GM18498 (cell line): ENCODE measurements around the gene ENC1.
A peak's percentile ranks its signal among the peaks of the same experiment; 100 is the strongest.
"Not testable (repeated sequence)": the region's sequence is repeated elsewhere in the genome, so short reads cannot be mapped to it uniquely, and the experiment has no call there.

Experiments used
- ATAC-seq: cut with Tn5 transposase; IDR thresholded peaks from one replicate; pipeline ENCODE4 v1.9.1; 2021; ENCODE audit warnings: mild to moderate bottlenecking, moderate library complexity; ENCODE audit not compliant: unreplicated experiment

Gene ENC1

GRCh38 chr5:74640450-74640953 lies at the start of gene ENC1:
TSS of gene ENC1 (minus strand) at chr5:74640728. CDS start at chr5:74636485, 4,243 bp downstream.
- peak; percentile 76 for ATAC-seq

DNA sequence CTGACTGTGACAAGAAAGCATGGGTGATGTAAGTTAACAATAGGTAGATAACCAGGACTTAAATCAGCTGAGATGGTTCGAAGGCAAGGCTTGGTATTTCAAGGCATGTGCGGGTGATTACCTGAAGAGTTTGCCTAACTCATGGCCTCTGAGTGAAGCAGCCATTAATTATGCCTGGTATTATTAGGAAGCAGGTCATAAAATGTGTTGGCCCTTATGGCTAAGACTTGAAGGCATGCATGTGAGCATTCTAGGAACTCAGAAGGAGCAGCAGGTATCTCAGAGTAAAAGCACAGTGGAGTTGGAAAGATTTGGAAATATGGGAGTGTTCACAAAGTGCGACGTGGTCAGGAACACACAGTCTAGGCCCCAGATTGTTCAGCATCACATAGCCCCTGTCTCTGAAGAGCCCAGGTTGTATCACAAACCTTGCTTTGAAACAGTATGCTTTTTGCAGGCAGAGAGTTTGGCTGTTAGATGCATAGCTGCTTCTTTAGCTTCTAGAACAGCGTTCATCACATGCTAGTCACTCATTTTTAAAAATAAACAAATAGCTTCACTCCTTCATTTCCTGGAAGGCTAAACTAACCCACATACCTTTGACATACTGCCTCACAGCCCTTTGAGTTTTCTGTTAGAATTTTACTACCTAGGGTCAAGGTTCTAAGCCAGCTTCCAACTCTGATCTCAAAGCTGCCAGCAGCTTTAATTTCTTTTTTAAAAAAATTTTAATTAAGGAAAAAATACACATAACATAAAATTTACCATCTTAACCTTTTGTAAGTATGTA lies 46.6 kb upstream of the ENC1 start:
- ATAC-seq, result no peak

DNA sequence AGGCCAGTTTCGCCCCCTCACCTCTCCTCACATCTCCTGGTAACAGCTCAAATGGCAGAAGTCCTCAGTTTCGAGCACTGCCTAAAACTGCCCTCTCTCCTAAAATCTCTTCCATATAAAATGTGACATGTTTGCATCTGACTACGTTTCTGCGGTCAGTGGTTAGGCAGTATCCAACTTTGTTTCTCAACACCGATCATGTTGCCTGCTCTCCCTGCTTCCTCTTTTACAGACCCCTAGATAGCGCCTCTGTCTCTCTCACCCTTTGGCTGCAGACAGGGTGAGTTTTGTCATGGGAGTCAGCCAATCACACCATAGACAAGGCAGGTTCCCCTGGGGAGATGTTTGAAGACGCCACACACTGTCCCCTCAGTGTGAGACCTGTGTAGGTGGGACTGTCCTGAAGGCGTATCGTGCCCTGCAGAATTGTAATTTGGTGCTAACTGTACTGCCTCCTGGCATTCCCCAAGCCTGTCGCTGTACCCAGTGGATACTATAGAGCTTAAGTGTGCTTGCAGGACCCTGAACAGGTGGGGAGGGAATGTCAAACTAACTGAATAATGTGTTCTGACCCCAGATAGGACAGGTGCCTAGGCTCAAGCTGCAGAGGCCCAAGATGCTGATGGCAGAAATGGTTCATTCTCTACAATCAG lies 45.6 kb upstream of the ENC1 start:
- peak; percentile 53 for ATAC-seq

GRCh38 chr5:74684900-74685851 lies 44.6 kb upstream of the ENC1 start, which contains the start of gene HEXB:
TSS of gene HEXB (plus strand) at chr5:74685233. CDS start at chr5:74685261, 28 bp downstream.
- ATAC-seq, result peak; percentile 87

GRCh38 chr5:74679966-74680365 lies 39.4 kb upstream of the ENC1 start:
- no peak for ATAC-seq

GRCh38 chr5:74679300-74679699 lies 38.8 kb upstream of the ENC1 start:
- not testable (repeated sequence) for ATAC-seq

- ATAC-seq, result not testable (repeated sequence)
Measured at GRCh38 chr5:74678123-74678522, 37.6 kb upstream of the ENC1 start.

GRCh38 chr5:74676466-74676865 lies 35.9 kb upstream of the ENC1 start:
- not testable (repeated sequence) for ATAC-seq

GRCh38 chr5:74673011-74673790 lies 32.7 kb upstream of the ENC1 start:
- no peak for ATAC-seq

GRCh38 chr5:74672215-74672877 lies 31.8 kb upstream of the ENC1 start:
- ATAC-seq, result no peak

GRCh38 chr5:74670396-74671038 lies 30.0 kb upstream of the ENC1 start:
- no peak for ATAC-seq

GRCh38 chr5:74669821-74670220 lies 29.3 kb upstream of the ENC1 start:
- ATAC-seq, result no peak

- no peak for ATAC-seq
Measured at GRCh38 chr5:74667396-74667795, 26.9 kb upstream of the ENC1 start.

DNA sequence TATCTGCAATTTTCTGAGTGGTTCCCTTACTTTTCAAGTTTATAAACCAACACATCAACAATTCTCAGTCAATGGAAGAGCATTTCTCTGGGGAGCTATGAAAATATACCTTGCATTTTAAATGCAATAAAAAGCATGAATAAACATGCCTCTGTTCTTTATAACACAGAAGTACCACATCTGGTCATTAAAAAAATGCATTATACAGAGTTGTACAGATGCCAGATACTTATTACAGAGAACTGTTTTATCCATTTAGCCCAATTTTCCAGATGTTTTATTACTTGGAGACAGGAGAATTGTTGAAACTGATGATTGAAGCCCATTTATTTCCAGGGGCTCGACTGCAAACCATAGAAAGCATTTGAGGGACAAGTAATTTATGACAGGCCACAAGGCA lies 25.3 kb upstream of the ENC1 start:
- no peak for ATAC-seq

DNA sequence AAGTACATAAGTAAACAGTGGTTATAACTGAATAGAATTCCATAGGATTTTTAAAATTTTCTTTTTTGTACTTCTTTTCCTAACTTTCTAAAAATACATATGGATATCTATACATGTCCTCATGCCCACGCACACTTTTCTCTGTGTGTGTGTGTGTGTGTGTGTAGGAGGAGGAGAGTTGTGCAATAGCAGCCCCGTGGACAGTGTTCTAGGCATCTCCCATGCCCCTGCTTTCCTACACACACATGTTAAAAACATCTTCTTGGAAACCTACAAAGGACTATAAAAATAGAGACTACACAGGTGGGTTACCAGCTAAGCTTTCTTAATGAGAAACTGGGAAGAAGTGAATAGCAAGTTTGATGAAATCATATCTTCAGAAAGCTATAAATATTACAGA lies 24.7 kb upstream of the ENC1 start:
- no peak for ATAC-seq

- no peak for ATAC-seq
Measured at GRCh38 chr5:74664551-74664950, 24.0 kb upstream of the ENC1 start.

DNA sequence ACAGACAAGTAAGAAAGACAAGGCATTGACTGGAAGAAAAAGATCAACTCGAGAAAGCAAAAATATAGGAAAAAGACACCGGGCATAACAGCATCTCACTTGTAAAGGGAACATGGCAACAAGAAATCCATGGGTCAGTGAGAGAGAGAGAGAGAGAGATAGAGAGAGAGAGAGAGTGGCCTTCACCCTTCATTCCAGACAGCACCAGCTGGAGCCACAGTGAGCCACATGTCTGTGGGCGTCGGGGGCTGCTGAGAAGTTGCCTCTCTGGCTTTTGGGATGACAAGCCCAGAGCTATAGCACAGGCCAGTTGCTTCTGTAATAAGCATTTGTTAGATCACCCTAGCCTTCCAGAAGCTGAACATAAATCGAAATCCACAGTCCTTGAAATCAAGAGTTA lies 20.3 kb upstream of the ENC1 start:
- no peak for ATAC-seq

DNA sequence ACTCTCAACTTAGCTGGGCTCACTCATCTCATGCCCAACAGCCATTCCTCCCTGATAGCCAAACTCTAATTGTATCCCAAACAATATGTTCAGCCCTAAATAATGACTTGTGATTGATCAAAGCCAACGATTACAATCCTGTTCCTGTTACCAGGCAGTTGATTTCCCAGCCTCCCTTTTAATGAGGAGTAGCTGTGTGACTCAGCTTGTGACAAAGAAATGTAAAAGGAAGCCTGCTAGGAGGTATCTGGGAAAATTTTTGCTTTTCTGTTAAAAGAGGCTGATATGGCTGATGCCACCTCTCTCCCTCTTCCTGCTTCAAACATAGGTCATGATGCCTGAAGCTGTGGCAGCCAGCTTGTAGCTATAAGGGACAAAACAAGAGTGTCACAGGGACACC lies 19.6 kb upstream of the ENC1 start:
- ATAC-seq, result no peak

DNA sequence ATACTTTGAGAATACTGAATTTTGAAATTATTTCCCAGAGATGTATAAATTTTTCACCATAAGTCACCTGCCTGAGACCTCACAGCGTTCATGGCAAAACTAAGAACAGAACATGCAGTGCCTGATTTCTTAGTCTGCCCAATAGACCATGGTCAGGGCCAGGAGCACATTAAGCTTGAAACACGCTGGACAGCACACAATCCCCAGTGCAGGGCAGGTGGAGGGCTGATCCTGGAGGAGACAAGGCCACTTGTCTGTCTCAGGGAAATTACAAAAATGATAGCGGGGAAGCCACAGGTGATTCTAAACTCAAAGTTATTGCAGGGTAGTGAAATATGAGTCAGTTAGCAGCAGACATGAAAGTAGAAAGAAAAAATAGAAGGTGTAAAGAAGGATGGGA lies 18.6 kb upstream of the ENC1 start:
- no peak for ATAC-seq
